ENCODE results near the gene TNFRSF9.

GRCh38 chr1:7871136-7871535, 69.5 kb downstream of the TNFRSF9 start:
- TF ChIP-seq, protein P1, sequence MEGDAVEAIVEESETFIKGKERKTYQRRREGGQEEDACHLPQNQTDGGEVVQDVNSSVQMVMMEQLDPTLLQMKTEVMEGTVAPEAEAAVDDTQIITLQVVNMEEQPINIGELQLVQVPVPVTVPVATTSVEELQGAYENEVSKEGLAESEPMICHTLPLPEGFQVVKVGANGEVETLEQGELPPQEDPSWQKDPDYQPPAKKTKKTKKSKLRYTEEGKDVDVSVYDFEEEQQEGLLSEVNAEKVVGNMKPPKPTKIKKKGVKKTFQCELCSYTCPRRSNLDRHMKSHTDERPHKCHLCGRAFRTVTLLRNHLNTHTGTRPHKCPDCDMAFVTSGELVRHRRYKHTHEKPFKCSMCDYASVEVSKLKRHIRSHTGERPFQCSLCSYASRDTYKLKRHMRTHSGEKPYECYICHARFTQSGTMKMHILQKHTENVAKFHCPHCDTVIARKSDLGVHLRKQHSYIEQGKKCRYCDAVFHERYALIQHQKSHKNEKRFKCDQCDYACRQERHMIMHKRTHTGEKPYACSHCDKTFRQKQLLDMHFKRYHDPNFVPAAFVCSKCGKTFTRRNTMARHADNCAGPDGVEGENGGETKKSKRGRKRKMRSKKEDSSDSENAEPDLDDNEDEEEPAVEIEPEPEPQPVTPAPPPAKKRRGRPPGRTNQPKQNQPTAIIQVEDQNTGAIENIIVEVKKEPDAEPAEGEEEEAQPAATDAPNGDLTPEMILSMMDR (IDR thresholded peaks at IDR 0.05), result no peak
- no peak for TF ChIP-seq POLR2A (IDR thresholded peaks at IDR 0.05)
